ENCODE measurements around the gene ABCB11. TPM values are rescaled to one million over a fixed set of nuclear protein-coding genes. Genes with fewer than 3 reads are reported as not detected.

The ABCB11 gene
- total and polyA plus RNA-seq, 9 of the 15 experiments (the other 6 are each of a cell fraction or from before 2014, with no cell fraction given): 0.04 to 0.51 (median 0.10) TPM; not detected in 1

DNA sequence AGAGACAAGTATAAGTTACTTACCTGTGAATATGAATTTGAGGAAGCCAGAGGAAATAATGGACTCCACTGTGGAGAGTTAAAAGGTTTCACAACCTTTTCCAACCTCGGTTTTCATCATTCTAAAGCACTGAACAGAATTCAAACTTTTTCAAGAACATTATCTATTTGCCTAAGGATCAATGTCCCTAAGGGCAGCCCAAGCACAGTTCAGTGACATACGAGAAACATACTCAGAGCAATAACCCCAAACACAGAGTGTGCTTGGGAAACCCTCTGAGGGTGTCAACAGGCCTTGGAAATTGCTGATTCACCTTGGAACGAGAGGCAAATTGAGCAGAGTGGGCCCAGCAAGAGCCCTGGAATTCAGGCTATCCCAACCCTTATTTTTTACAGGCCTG, at the start of gene ABCB11 (continued):
- TF ChIP-seq, protein P1, sequence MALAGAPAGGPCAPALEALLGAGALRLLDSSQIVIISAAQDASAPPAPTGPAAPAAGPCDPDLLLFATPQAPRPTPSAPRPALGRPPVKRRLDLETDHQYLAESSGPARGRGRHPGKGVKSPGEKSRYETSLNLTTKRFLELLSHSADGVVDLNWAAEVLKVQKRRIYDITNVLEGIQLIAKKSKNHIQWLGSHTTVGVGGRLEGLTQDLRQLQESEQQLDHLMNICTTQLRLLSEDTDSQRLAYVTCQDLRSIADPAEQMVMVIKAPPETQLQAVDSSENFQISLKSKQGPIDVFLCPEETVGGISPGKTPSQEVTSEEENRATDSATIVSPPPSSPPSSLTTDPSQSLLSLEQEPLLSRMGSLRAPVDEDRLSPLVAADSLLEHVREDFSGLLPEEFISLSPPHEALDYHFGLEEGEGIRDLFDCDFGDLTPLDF (CRISPR knock-in tag; IDR thresholded peaks at IDR 0.05): no peak
- no peak for TF ChIP-seq HSF4 (CRISPR knock-in tag; IDR thresholded peaks at IDR 0.05; ENCODE audit: borderline replicate concordance)
- TF ChIP-seq SIRT6 (IDR thresholded peaks at IDR 0.05; ENCODE audit: low read depth, low read length): no peak
- TF ChIP-seq MAFF (IDR thresholded peaks at IDR 0.05; ENCODE audit: low read length): peak; percentile 52; the same call in 1 of the 2 replicates
- no peak for TF ChIP-seq FOSL1 (tag; conservative IDR thresholded peaks at IDR 0.05)
- TF ChIP-seq, protein P2, sequence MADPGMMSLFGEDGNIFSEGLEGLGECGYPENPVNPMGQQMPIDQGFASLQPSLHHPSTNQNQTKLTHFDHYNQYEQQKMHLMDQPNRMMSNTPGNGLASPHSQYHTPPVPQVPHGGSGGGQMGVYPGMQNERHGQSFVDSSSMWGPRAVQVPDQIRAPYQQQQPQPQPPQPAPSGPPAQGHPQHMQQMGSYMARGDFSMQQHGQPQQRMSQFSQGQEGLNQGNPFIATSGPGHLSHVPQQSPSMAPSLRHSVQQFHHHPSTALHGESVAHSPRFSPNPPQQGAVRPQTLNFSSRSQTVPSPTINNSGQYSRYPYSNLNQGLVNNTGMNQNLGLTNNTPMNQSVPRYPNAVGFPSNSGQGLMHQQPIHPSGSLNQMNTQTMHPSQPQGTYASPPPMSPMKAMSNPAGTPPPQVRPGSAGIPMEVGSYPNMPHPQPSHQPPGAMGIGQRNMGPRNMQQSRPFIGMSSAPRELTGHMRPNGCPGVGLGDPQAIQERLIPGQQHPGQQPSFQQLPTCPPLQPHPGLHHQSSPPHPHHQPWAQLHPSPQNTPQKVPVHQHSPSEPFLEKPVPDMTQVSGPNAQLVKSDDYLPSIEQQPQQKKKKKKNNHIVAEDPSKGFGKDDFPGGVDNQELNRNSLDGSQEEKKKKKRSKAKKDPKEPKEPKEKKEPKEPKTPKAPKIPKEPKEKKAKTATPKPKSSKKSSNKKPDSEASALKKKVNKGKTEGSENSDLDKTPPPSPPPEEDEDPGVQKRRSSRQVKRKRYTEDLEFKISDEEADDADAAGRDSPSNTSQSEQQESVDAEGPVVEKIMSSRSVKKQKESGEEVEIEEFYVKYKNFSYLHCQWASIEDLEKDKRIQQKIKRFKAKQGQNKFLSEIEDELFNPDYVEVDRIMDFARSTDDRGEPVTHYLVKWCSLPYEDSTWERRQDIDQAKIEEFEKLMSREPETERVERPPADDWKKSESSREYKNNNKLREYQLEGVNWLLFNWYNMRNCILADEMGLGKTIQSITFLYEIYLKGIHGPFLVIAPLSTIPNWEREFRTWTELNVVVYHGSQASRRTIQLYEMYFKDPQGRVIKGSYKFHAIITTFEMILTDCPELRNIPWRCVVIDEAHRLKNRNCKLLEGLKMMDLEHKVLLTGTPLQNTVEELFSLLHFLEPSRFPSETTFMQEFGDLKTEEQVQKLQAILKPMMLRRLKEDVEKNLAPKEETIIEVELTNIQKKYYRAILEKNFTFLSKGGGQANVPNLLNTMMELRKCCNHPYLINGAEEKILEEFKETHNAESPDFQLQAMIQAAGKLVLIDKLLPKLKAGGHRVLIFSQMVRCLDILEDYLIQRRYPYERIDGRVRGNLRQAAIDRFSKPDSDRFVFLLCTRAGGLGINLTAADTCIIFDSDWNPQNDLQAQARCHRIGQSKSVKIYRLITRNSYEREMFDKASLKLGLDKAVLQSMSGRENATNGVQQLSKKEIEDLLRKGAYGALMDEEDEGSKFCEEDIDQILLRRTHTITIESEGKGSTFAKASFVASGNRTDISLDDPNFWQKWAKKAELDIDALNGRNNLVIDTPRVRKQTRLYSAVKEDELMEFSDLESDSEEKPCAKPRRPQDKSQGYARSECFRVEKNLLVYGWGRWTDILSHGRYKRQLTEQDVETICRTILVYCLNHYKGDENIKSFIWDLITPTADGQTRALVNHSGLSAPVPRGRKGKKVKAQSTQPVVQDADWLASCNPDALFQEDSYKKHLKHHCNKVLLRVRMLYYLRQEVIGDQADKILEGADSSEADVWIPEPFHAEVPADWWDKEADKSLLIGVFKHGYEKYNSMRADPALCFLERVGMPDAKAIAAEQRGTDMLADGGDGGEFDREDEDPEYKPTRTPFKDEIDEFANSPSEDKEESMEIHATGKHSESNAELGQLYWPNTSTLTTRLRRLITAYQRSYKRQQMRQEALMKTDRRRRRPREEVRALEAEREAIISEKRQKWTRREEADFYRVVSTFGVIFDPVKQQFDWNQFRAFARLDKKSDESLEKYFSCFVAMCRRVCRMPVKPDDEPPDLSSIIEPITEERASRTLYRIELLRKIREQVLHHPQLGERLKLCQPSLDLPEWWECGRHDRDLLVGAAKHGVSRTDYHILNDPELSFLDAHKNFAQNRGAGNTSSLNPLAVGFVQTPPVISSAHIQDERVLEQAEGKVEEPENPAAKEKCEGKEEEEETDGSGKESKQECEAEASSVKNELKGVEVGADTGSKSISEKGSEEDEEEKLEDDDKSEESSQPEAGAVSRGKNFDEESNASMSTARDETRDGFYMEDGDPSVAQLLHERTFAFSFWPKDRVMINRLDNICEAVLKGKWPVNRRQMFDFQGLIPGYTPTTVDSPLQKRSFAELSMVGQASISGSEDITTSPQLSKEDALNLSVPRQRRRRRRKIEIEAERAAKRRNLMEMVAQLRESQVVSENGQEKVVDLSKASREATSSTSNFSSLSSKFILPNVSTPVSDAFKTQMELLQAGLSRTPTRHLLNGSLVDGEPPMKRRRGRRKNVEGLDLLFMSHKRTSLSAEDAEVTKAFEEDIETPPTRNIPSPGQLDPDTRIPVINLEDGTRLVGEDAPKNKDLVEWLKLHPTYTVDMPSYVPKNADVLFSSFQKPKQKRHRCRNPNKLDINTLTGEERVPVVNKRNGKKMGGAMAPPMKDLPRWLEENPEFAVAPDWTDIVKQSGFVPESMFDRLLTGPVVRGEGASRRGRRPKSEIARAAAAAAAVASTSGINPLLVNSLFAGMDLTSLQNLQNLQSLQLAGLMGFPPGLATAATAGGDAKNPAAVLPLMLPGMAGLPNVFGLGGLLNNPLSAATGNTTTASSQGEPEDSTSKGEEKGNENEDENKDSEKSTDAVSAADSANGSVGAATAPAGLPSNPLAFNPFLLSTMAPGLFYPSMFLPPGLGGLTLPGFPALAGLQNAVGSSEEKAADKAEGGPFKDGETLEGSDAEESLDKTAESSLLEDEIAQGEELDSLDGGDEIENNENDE (IDR thresholded peaks at IDR 0.05; ENCODE audit: low read depth, low read length): no peak
- TF ChIP-seq RFX7 (CRISPR knock-in tag; IDR thresholded peaks at IDR 0.05): no peak
- TF ChIP-seq CEBPB (tag; IDR thresholded peaks at IDR 0.05): peak; percentile 59; the same call in 1 of the 2 replicates
- no peak for TF ChIP-seq BHLHE40 (IDR thresholded peaks at IDR 0.05; ENCODE audit: low read length)
- no peak for TF ChIP-seq ZNF586 (CRISPR knock-in tag; conservative IDR thresholded peaks at IDR 0.05)
- TF ChIP-seq, protein P3, sequence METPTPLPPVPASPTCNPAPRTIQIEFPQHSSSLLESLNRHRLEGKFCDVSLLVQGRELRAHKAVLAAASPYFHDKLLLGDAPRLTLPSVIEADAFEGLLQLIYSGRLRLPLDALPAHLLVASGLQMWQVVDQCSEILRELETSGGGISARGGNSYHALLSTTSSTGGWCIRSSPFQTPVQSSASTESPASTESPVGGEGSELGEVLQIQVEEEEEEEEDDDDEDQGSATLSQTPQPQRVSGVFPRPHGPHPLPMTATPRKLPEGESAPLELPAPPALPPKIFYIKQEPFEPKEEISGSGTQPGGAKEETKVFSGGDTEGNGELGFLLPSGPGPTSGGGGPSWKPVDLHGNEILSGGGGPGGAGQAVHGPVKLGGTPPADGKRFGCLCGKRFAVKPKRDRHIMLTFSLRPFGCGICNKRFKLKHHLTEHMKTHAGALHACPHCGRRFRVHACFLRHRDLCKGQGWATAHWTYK (CRISPR knock-in tag; IDR thresholded peaks at IDR 0.05): no peak
- TF ChIP-seq PHTF2 (CRISPR knock-in tag; IDR thresholded peaks at IDR 0.05): no peak
- no peak for TF ChIP-seq RFX5 (IDR thresholded peaks at IDR 0.05; ENCODE audit: low read depth, low read length)
- no peak for TF ChIP-seq ZNF134 (CRISPR knock-in tag; conservative IDR thresholded peaks at IDR 0.05)
- no peak for TF ChIP-seq ELF4 (CRISPR knock-in tag; IDR thresholded peaks at IDR 0.05)
- TF ChIP-seq ASH1L (IDR thresholded peaks at IDR 0.05; ENCODE audit: borderline replicate concordance, low read depth, partially characterized antibody): no peak
- TF ChIP-seq XRCC4 (IDR thresholded peaks at IDR 0.05; ENCODE audit: extremely low read depth, insufficient read depth, insufficient read length): no peak
